ENCODE measurements around the gene TGM4. TPM values are rescaled to one million over a fixed set of nuclear protein-coding genes. Genes with fewer than 3 reads are reported as not detected.

TGM4 gene
- total RNA-seq, 1 experiment from 2014 or later = 0.14 TPM

DNA sequence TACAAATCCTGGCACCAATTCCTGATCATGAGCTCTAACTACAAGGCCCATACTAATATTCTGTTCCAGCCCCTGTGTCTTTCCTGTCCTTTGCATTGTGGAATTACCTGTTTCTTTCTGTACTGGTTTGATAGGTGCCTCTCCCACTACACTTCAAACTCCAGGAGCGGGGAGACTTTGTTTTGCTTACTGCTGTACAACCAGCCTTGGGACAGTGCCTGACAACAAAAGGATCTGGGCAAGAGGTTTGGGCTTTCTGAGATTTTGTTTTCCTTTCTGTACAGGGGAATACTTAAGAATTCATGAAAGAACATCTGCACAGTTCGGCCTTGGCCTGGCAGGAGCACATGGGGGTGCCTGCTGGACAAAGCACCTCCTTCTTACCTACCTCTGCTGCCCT is 56.5 kb downstream of the TGM4 start:
- no peaks in the 10 kb centered on the region for H3K27me3 Mint-ChIP-seq (ENCODE audit: unreplicated experiment)
- no peaks in the 10 kb centered on the region for H3K4me1 Mint-ChIP-seq (ENCODE audit: low read depth, unreplicated experiment)
- CTCF ChIA-PET = no interaction called here

DNA sequence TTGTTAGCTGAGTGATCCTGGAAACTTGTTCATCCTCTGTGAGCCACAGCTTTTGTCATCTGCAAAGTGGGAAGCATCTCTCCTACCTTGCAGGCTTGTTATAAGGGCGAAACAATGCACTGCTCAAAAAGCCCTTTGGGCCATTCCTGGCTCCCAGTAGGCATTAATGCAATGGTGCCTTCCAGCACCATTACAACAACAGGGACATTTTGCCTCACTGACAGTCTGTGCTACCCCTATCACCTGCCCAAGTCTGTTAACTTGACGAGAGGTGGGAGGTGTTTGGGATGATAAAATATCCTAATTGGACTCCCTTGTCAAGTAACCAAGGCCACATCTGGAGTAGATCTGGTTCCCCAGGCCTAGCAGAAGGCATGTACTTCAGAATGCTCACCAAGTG is 57.4 kb downstream of the TGM4 start:
- no peaks in the 10 kb centered on the region for H3K27me3 Mint-ChIP-seq (ENCODE audit: unreplicated experiment)
- no peaks in the 10 kb centered on the region for H3K4me1 Mint-ChIP-seq (ENCODE audit: low read depth, unreplicated experiment)
- DNase-seq = no peak
- no peak overlapping the region for H3K4me3 Mint-ChIP-seq (ENCODE audit: low read depth, unreplicated experiment)
- intact Hi-C loops (cut with micrococcal nuclease; ENCODE audit: unreplicated experiment) = no loop called here
- peaks cover 12% of the 10 kb centered on the region for H3K36me3 Mint-ChIP-seq (ENCODE audit: insufficient read depth, unreplicated experiment)
- CTCF ChIA-PET = no interaction called here
- H3K27ac Mint-ChIP-seq (ENCODE audit: unreplicated experiment) = no peak overlapping the region
- H3K9me3 Mint-ChIP-seq (ENCODE audit: low read depth, unreplicated experiment) = no peaks in the 10 kb centered on the region
- TF ChIP-seq, protein P1, sequence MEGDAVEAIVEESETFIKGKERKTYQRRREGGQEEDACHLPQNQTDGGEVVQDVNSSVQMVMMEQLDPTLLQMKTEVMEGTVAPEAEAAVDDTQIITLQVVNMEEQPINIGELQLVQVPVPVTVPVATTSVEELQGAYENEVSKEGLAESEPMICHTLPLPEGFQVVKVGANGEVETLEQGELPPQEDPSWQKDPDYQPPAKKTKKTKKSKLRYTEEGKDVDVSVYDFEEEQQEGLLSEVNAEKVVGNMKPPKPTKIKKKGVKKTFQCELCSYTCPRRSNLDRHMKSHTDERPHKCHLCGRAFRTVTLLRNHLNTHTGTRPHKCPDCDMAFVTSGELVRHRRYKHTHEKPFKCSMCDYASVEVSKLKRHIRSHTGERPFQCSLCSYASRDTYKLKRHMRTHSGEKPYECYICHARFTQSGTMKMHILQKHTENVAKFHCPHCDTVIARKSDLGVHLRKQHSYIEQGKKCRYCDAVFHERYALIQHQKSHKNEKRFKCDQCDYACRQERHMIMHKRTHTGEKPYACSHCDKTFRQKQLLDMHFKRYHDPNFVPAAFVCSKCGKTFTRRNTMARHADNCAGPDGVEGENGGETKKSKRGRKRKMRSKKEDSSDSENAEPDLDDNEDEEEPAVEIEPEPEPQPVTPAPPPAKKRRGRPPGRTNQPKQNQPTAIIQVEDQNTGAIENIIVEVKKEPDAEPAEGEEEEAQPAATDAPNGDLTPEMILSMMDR (IDR thresholded peaks at IDR 0.05; ENCODE audit: unreplicated experiment) = no peak
- no TSS peak for BruUV-seq (replicated peaks)

More for the DNA sequence above, 56.5 kb downstream of the TGM4 start:
- DNase-seq = no peak
- intact Hi-C loops (cut with micrococcal nuclease; ENCODE audit: unreplicated experiment) = no loop called here
- no peak overlapping the region for H3K4me3 Mint-ChIP-seq (ENCODE audit: low read depth, unreplicated experiment)
- peaks cover 18% of the 10 kb centered on the region for H3K36me3 Mint-ChIP-seq (ENCODE audit: insufficient read depth, unreplicated experiment)
- no peaks in the 10 kb centered on the region for H3K9me3 Mint-ChIP-seq (ENCODE audit: low read depth, unreplicated experiment)
- no TSS peak for BruUV-seq (replicated peaks)
- TF ChIP-seq, protein P1 (IDR thresholded peaks at IDR 0.05; ENCODE audit: unreplicated experiment) = no peak
- H3K27ac Mint-ChIP-seq (ENCODE audit: unreplicated experiment) = no peak overlapping the region

GRCh38 chr3:44932271-44932670 is 57.9 kb downstream of the TGM4 start:
- no peaks in the 10 kb centered on the region for H3K27me3 Mint-ChIP-seq (ENCODE audit: unreplicated experiment)
- H3K9me3 Mint-ChIP-seq (ENCODE audit: low read depth, unreplicated experiment) = no peaks in the 10 kb centered on the region
- CTCF ChIA-PET = no interaction called here
- BruUV-seq (replicated peaks) = no TSS peak
- H3K4me3 Mint-ChIP-seq (ENCODE audit: low read depth, unreplicated experiment) = no peak overlapping the region
- TF ChIP-seq, protein P1 (IDR thresholded peaks at IDR 0.05; ENCODE audit: unreplicated experiment) = no peak
- intact Hi-C loops (cut with micrococcal nuclease; ENCODE audit: unreplicated experiment) = no loop called here
- no peak overlapping the region for H3K27ac Mint-ChIP-seq (ENCODE audit: unreplicated experiment)
- no peaks in the 10 kb centered on the region for H3K4me1 Mint-ChIP-seq (ENCODE audit: low read depth, unreplicated experiment)
- DNase-seq = no peak
- H3K36me3 Mint-ChIP-seq (ENCODE audit: insufficient read depth, unreplicated experiment) = peaks cover 7% of the 10 kb centered on the region

- no peak overlapping the region for H3K27ac Mint-ChIP-seq (ENCODE audit: unreplicated experiment)
- CTCF ChIA-PET = no interaction called here
- peaks cover 6% of the 10 kb centered on the region for H3K36me3 Mint-ChIP-seq (ENCODE audit: insufficient read depth, unreplicated experiment)
- no peaks in the 10 kb centered on the region for H3K9me3 Mint-ChIP-seq (ENCODE audit: low read depth, unreplicated experiment)
- intact Hi-C loops (cut with micrococcal nuclease; ENCODE audit: unreplicated experiment) = no loop called here
- no peaks in the 10 kb centered on the region for H3K27me3 Mint-ChIP-seq (ENCODE audit: unreplicated experiment)
- no TSS peak for BruUV-seq (replicated peaks)
- no peak for DNase-seq
- no peak overlapping the region for H3K4me3 Mint-ChIP-seq (ENCODE audit: low read depth, unreplicated experiment)
- H3K4me1 Mint-ChIP-seq (ENCODE audit: low read depth, unreplicated experiment) = no peaks in the 10 kb centered on the region
- TF ChIP-seq, protein P1 (IDR thresholded peaks at IDR 0.05; ENCODE audit: unreplicated experiment) = no peak
Measured at GRCh38 chr3:44932986-44933944, 58.9 kb downstream of the TGM4 start.
